GDM1 (cell line): ENCODE data around the gene TLR1.
"Not testable (repeated sequence)": the region's sequence is repeated elsewhere in the genome, so short reads cannot be mapped to it uniquely, and the experiment has no call there.

ENCODE experiments used
- DNase-seq: peaks from one replicate; lab custom pipeline; 2025; lab: John Stamatoyannopoulos, UW

TLR1 gene

DNA sequence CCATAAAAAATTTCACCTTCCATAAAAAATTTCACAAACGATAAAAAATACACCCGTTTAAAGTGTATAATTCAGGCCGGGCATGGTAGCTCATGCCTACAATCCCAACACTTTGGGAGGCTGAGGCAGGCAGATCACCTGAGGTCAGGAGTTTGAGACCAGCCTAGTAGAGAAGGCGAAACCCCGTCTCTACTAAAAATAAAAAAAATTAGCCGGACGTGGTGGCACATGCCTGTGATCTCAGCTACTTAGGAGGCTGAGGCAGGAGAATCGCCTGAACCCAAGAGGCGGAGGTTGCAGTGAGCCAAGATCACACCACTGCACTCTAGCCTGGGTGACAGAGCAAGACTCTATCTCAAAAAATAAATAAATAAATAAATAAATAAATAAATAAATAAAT lies 1.7 kb upstream of the TLR1 start:
- DNase-seq = not testable (repeated sequence)

DNA sequence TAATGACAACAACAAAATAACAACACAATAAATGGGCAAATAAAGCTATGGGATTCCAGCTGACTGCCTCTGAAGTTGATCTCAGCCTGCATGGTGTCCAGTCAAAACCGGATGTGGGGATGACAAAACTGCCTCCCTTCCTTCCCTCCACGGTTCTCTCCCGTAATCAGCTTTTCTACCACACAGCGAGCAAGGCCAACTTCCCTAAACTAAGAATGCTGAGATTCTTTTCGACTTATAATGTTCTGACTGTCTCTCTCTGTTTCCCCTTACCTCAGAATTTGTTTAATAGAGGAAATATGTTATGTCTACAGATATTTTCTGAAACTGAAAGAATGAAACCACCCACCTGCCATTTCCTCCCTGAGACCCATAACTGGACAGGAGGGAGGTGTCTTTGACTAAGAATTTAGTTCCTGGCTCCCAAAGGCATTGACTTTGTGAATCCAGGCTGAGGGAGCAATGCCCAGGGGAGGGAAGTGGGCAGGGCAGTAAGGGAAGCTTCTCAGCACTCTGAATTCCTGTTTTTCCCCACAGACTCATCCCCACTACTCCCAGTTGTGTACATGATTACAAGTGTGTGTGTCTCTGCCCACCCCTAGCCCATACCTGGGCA lies 1.0 kb upstream of the TLR1 start:
- DNase-seq = peak; percentile 60

DNA sequence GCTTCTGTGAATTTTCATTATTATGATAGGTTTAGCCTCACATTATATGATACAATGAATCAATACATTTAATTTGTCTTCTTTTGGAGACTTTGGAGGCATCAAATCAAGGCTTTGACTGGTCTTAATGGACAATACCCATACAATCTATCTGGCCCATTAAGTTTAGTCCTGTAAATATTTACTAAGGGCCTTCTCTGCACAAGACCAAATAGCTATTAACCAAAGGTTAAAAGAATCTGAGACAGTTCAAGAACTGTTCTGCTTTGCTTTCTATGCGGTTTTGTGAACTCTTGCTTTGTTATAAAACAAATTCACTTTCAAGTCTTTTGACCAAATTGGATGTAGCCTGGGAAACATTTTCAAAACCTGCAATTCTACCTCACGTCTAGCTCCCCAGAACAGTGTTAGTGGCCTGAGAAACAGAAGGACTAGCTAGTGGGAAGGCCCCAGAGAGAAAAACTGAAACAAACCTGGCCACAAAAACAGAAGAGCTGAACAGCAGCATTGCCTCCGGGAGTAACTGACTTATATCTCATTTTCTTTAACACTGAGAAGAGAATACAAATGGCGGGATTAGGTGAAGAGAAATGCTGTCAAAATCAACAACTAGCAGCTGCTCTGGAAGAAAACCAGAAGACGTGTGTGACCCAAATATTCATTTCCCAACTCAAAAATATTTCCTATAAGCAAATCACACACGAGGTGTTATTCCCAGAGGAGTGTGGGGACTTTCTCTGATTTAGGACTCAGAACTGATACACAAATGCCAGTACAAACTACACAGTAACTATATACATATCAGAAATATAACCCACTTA lies 548 bp downstream of the TLR1 start:
- no peak for DNase-seq

DNA sequence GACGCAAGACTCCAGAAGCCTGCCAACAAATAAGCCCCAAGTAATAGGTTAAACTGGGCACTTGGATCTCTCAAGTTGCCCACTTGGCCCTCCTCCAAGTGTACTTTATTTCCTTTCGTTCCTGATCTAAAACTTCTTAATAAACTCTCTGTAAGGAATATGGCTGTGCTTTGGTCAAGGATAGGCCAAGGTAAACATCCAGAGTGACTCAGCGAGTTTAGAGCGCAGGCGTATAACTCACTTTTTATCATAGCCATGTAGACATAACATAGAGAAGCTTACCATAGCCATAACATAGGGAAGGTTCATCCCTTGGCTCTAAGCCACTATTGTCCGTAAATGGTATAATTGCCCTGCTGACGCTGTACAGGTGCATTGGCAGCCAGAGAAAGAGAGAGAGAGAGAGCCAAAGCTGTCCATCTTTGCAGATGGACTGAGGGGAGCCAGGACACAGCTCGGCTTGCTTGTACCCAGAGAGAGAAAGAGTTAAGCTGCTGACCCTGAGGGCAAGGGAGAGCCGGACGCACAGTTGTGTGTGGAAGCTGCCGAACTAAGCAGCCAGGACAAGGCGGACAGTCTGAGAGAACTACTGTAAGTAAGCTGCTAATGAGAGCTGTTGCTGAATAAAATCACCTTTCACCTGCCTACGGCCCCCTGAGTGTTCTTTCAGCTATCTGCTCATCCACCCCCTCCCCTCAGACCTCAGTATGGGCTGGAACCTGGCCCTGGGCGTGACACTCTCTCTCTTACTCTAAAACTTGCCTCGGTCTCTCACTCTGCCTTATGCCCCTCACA lies 1.8 kb downstream of the TLR1 start:
- DNase-seq = no peak

- DNase-seq = no peak
Measured at GRCh38 chr4:38800961-38801450, 3.6 kb downstream of the TLR1 start.

- DNase-seq = no peak
Measured at GRCh38 chr4:38800366-38800765, 4.2 kb downstream of the TLR1 start.

DNA sequence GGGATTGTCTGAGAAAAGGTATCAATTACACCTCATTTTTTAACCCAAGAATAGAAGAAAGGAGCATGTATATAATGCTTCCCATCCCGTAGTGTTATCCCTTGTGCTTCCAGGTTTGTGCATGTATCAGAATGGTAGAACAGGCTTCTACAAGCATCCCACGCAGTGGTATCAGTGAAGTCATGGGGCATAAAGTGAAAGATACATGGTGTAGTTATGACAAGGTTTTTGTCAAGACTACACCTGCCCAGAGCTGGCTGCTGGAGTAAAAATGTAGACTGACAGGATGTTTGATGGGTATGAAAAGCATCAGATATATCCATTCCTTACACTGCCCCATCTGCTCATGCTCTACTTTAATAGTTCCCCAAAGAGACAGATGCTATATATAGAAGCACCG lies 9.5 kb downstream of the TLR1 start:
- no peak for DNase-seq

DNA sequence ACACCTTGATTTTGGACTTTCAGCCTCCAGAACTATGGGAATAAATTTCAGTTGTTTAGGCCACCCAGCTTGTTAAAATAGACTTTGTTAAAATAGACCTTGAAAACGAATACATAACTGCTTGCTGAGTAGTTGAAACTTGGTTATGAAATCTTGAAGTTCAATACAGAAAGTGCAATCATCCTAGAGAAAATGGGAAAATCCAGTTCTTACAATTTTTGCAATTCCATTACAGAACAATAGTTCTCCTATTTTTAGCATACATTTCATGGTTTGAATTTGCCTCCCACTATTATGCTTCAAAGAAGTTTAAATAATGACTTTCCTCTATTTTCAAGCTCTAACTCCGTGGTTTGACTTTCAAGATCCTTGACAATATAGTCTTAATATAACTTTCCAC lies 10.5 kb downstream of the TLR1 start:
- no peak for DNase-seq

GRCh38 chr4:38791010-38791409 lies 13.6 kb downstream of the TLR1 start:
- DNase-seq = no peak

GRCh38 chr4:38788317-38788716 lies 16.3 kb downstream of the TLR1 start:
- no peak for DNase-seq

DNA sequence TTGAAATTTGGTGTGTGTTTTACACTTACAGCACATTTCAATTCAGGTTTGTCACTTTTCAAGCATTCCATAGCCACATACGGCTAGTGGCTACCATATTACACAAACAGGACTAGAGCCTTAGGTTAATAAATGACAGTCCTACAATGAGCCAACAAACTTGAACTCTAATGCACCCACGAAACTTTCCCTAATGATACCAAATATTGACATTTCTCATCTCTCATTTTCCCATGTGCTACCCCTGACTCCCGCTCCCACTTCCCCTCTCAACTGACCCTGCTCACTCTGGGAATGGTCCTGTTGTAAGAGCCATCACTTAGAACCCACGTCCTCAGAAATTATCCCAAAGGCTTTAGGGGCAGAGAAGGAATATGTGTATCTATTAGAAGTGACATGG lies 16.9 kb downstream of the TLR1 start:
- no peak for DNase-seq

DNA sequence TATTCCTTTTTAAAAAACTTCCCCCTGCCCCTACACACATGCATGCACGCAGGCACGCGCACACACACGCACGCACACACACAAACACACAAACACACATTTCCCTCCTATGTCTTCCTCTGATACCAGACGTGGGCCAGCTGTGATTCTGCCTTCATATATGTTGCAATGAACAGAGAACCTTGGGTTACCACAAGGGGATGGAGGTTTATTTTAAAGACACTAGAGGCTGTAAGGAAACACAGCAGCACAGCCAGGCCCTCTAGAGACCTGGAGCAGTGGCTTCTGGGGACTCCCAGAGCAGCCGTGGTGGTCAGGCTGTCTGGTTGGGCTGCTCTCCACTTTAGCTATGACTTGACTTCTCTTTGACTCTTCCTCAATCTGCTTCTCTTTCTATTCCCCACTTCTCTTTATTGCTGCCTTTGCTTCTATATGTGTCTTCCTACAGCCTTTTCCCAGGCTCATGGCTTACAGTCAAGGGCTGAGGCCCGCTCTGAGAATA lies 18.6 kb downstream of the TLR1 start:
- DNase-seq = no peak

DNA sequence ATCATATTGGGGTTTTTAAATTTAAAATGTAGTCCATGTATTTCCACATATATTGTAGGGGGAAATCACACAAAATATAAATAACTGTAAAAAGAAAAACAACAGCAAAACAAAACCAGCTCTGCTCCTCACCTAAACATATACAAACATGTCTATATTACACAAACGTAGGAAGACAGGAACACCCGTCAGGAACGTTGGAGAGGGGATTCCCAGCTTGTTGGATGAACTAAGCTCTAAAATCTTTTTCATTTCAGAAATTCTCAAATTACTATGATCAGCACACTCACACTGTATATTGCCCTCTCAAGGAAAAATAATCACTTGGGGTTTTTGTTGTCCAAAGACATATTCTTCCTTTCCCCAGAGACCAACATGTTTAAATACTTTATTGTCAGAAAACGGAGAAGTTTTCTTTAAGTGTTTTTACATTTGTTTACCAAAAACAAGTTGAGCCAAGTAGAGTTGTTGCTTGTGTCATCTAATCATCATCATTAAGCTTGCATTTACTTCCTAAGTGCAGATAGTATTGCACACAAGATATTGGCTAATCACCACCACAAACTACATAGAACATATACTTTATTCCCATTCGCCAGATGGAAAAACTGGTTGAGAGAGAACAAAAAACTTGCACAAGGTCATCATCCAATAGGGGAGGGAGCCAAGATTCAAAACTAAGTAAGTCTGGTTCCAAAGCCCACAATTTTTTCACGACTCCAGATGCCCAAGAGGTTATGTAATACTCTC lies 19.4 kb downstream of the TLR1 start:
- DNase-seq = no peak

DNA sequence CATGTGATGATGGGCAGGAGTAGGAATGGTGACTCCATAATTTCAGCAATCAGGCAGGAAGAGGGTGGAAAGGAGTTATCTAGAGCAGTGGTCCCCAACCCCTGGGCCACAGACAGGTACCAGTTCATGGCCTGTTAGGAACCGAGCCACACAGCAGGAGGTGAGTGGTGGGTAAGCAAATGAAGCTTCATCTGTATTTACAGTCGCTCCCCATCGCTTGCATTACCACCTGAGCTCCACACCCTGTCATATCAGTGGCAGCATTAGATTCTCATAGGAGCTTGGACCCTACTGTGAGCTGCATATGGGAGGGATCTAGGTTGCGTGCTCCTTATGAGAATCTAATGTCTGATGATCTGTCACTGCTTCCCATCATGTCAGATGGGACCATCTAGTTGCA lies 20.4 kb downstream of the TLR1 start:
- DNase-seq = no peak

GRCh38 chr4:38783109-38783460 lies 21.5 kb downstream of the TLR1 start:
- DNase-seq = no peak

DNA sequence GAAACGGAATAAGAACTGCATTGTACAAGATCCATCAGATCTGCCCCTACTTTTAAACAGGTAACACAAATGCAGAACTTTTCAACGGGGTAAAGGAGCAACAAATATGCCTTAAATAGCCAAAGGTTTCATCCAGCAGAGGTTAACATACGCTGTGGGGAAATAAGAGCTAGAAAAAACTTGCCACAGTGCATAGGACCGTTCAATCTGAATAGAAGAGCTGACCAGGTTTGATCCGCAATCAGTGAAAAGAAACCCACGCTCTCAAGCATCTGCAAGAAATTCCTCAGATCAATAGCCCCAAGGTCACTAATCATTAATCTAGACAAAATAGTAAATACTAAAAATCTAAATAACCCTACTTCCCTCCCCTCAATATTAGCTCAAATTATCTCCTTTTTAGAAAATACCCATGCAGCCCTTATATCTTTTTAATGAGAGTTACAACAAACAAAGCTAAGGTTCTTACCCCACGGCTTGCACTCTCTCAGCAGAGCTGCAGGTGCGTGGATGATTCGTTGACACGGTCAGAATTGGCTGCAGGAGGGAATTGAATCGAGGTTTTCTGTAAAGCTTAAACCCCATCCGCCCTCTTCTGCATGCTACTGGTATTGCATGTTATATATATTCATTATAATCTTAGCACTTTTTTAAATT lies 22.0 kb downstream of the TLR1 start, which contains the start of gene TLR10:
TLR10 (minus strand) TSS at position 539 of the 657 bp plus-strand sequence. CDS start 7,400 bp downstream, outside the sequence.
- peak; percentile 59 for DNase-seq

DNA sequence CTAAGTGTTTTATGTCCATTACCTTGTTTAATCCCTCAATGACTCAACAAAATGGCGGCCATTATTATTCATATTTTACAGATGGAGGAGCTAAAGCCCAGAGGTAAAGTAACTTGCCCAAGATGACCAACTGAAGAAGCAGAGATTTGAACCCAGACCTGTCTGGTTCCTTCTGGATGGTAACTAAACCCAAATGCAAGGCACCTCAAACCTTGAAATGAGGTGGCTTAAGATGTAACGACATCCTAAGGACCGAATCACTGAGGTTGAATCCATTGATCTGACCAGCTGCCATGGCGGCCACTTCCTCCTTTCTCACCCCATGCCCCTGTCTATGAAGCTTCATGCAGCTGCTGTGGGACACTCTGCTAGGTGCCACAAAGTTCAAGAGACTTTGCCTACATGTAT lies 22.7 kb downstream of the TLR1 start:
- DNase-seq = no peak

DNA sequence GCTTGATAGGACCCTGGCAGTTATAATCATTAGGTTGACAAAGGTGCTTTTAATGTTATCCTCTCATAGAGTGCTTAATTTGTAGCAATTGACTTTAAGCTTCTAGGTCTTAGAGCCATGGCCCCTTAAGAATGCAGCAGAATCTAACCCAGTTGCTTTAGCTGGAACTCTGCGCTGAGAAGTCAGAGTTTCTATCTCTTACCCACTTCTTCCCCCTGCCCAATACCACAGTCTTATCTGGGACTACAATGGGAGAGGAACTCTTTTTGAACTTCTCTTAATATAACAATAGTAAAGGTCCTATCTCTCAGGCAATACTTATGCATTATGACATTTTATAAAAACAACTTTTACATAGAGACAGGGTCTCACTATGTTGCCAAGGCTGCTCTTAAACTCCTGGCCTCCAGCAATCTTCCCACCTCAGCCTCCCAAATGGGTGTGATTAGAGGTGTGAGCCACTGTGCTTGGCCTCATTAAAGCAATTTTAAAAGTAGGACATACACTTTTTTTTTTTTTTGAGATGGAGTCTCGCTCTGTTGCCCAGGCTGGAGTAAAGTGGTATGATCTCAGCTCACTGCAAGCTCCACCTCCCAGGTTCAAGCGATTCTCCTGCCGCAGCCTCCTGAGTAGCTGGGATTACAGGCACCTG lies 23.6 kb downstream of the TLR1 start:
- DNase-seq = peak; percentile 51

GRCh38 chr4:38779790-38780189 lies 24.8 kb downstream of the TLR1 start:
- no peak for DNase-seq

- not testable (repeated sequence) for DNase-seq
Measured at GRCh38 chr4:38777925-38778324, 26.7 kb downstream of the TLR1 start.

GRCh38 chr4:38775326-38775725 lies 29.3 kb downstream of the TLR1 start:
- no peak for DNase-seq
